ENCODE results near the gene ATN1. TPM values are rescaled to one million over a fixed set of nuclear protein-coding genes. Genes with fewer than 3 reads are reported as not detected.

ATN1 gene
- total and polyA plus RNA-seq, 2 of the 8 experiments (the other 6 are each of a cell fraction or from before 2014, with no cell fraction given) = 20.6 to 73.4 TPM

DNA sequence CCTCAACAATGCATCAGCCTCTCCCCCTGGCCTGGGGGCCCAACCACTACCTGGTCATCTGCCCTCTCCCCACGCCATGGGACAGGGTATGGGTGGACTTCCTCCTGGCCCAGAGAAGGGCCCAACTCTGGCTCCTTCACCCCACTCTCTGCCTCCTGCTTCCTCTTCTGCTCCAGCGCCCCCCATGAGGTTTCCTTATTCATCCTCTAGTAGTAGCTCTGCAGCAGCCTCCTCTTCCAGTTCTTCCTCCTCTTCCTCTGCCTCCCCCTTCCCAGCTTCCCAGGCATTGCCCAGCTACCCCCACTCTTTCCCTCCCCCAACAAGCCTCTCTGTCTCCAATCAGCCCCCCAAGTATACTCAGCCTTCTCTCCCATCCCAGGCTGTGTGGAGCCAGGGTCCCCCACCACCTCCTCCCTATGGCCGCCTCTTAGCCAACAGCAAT lies 8.5 kb downstream of the ATN1 start:
- CTCF ChIA-PET (ENCODE audit: partially characterized antibody) = interaction anchor here (0.6 to 20.2 kb wide), 8 partner anchors 9 to 383 kb away, joined by 3 to 253 read pairs (median 3); partner anchors contain the start of genes ATN1, SPSB2 and TPI1
- no peak overlapping the region for H2BK12ac ChIP-seq (ENCODE audit: low read depth, low read length)
- DNase-seq (ENCODE audit: low read depth in 1 of 2, low spot score in 2 of 2) (no peak), FAIRE-seq (no peak)
- no peak overlapping the region for H3K14ac ChIP-seq (ENCODE audit: insufficient read length)
- no peak overlapping the region for H2BK120ac ChIP-seq (replicated peaks; ENCODE audit: low read depth, low read length)
- H3K9me3 ChIP-seq (ENCODE audit: insufficient read depth in 2 of 2, low read depth in 1 of 2, low read length in 1 of 2) = no peaks in the 10 kb centered on the region
- H4K8ac ChIP-seq (ENCODE audit: extremely low read depth, insufficient read depth, low read length) = no peak overlapping the region
- no peak overlapping the region for H2BK15ac ChIP-seq (ENCODE audit: low read length)
- H3K4me3 ChIP-seq (ENCODE audit: extremely low read depth in 1 of 4, insufficient read depth in 2 of 4, low read depth in 3 of 4, low read length in 4 of 4) = no peak overlapping the region
- TF ChIP-seq SIX5 (IDR thresholded peaks at IDR 0.05; ENCODE audit: low read depth, low read length) = no peak
- no peak for TF ChIP-seq SAP30 (IDR thresholded peaks at IDR 0.05; ENCODE audit: insufficient read depth, insufficient replicate concordance, low read length)
- no peak for TF ChIP-seq FOSL1 (IDR thresholded peaks at IDR 0.05; ENCODE audit: insufficient read depth, low read depth, low read length)
- TF ChIP-seq ASH2L (IDR thresholded peaks at IDR 0.05; ENCODE audit: low read length) = no peak
- TF ChIP-seq KDM4A (IDR thresholded peaks at IDR 0.05; ENCODE audit: low read depth, low read length, severe bottlenecking) = no peak
- no peak for TF ChIP-seq KDM1A (IDR thresholded peaks at IDR 0.05; ENCODE audit: borderline replicate concordance, low read length)
- TF ChIP-seq POLR2AphosphoS5 (IDR thresholded peaks at IDR 0.05; ENCODE audit: low read depth, low read length) = no peak
- no peak for TF ChIP-seq RAD21 (IDR thresholded peaks at IDR 0.05 in 1 of 2, conservative IDR thresholded peaks at IDR 0.05 in 1 of 2; ENCODE audit: low read depth in 2 of 2, low read length in 2 of 2)
- TF ChIP-seq BRCA1 (IDR thresholded peaks at IDR 0.05; ENCODE audit: low read depth, low read length) = no peak
- no peak for TF ChIP-seq MAX (IDR thresholded peaks at IDR 0.05)
- TF ChIP-seq HDAC6 (IDR thresholded peaks at IDR 0.05; ENCODE audit: low read depth, low read length) = no peak
- no peak overlapping the region for H2BK20ac ChIP-seq (ENCODE audit: low read length)
- H3K23me2 ChIP-seq (ENCODE audit: low read depth, low read length) = peaks cover 4% of the 10 kb centered on the region; the same call in 1 of the 2 replicates
- H4K91ac ChIP-seq (replicated peaks; ENCODE audit: insufficient read length, low read length) = no peak overlapping the region
- H3K79me2 ChIP-seq (ENCODE audit: control insufficient read depth in 1 of 2, insufficient read depth in 2 of 2, low read length in 2 of 2) = peaks cover 0 to 12% of the 10 kb centered on the region in 2 experiments; a peak in 2 of 4 replicates
- no peak overlapping the region for H3K18ac ChIP-seq (ENCODE audit: extremely low read depth, low read length)
- H3K56ac ChIP-seq (replicated peaks; ENCODE audit: insufficient read length, low read depth, low read length) = no peak overlapping the region
- H4K20me1 ChIP-seq (replicated peaks in 1 of 2; ENCODE audit: control insufficient read depth in 1 of 2, insufficient read depth in 2 of 2, low read length in 2 of 2) = peaks cover 13 to 15% of the 10 kb centered on the region in 2 experiments
- POLR2A ChIA-PET (ENCODE audit: partially characterized antibody) = interaction anchor here (0.6 to 44.0 kb wide), 10 partner anchors 6 to 324 kb away, joined by 3 to 1596 read pairs (median 5); partner anchors contain the start of genes ATN1, C12orf57, EMG1 and ENO2
- H2AK5ac ChIP-seq (ENCODE audit: low read depth, low read length) = no peak overlapping the region
- no peak overlapping the region for H2AFZ ChIP-seq (ENCODE audit: low read length)
- peaks cover 10 to 49% (median 28%) of the 10 kb centered on the region in 4 experiments for H3K36me3 ChIP-seq (ENCODE audit: control insufficient read depth in 2 of 4, insufficient read depth in 4 of 4, low read length in 3 of 4)
- peaks cover 0 to 13% (median 5%) of the 10 kb centered on the region in 4 experiments; a peak in 5 of 7 replicates for H3K4me1 ChIP-seq (replicated peaks in 1 of 4; ENCODE audit: control insufficient read depth in 3 of 4, insufficient read depth in 4 of 4, low read length in 3 of 4)
- H2BK5ac ChIP-seq (ENCODE audit: low read depth, low read length) = 0 out of 2 replicates have a peak overlapping the region, but pooled peaks have one; percentile 66
- no peak overlapping the region for H3K4me2 ChIP-seq (ENCODE audit: insufficient read depth in 1 of 2, low read depth in 2 of 2, low read length in 2 of 2)
- H3K23ac ChIP-seq (ENCODE audit: insufficient read length) = no peak overlapping the region
- no peak overlapping the region for H4K5ac ChIP-seq (ENCODE audit: insufficient read length, low read depth, low read length)
- peaks cover 12% of the 10 kb centered on the region for H3K79me1 ChIP-seq (ENCODE audit: low read depth, low read length)
- no peak overlapping the region for H3K9ac ChIP-seq (replicated peaks in 1 of 4; ENCODE audit: extremely low read depth in 1 of 4, low read depth in 3 of 4, low read length in 3 of 4)
- no peak overlapping the region for H3K27ac ChIP-seq (ENCODE audit: low read depth, low read length)
- 90% methylated on average over 3 of the region's 3 CpGs; no CpG with 5 or more reads in 1 of the 2 experiments for WGBS, 2 experiments (ENCODE audit: extremely low coverage in 1 of 2, insufficient coverage in 1 of 2, insufficient read length in 1 of 2, insufficient replicate concordance in 2 of 2, low coverage in 1 of 2, low lambda C conversion rate in 2 of 2, missing lambda C conversion rate in 1 of 2)
- no peaks in the 10 kb centered on the region for H3K27me3 ChIP-seq (replicated peaks in 1 of 4; ENCODE audit: control insufficient read depth in 3 of 4, extremely low read depth in 1 of 4, insufficient read depth in 3 of 4, low read length in 3 of 4)
- H3K4ac ChIP-seq (replicated peaks; ENCODE audit: insufficient read length, low read depth, low read length) = no peak overlapping the region

Measured in H1 (cell line).